Endodermal cell (in vitro differentiated cells): ENCODE data around the gene ASTN2. TPM values are rescaled to one million over a fixed set of nuclear protein-coding genes. Genes with fewer than 3 reads are reported as not detected.

Experiments
- DNase-seq: peaks from one replicate; pipeline ENCODE4 v3.0.0-alpha.2; 2017
- H3K27ac ChIP-seq: 2 replicates; pipeline ENCODE4 v1.5.1; 2013; ENCODE audit warnings: mild to moderate bottlenecking, low read depth, low read length, moderate library complexity
- H3K27me3 ChIP-seq: 2 replicates; pipeline ENCODE4 v1.6.1; 2013; ENCODE audit warnings: mild to moderate bottlenecking, low read length, moderate library complexity; ENCODE audit not compliant: insufficient read depth, control insufficient read depth, poor library complexity, severe bottlenecking
- H3K36me3 ChIP-seq: 2 replicates; pipeline ENCODE4 v1.7.0; 2013; ENCODE audit warnings: mild to moderate bottlenecking, low read length, moderate library complexity; ENCODE audit not compliant: control insufficient read depth, insufficient read depth
- H3K4me1 ChIP-seq: one replicate; pipeline ENCODE4 v1.7.0; 2013; ENCODE audit warnings: low read length; ENCODE audit not compliant: control insufficient read depth, insufficient read depth
- H3K4me3 ChIP-seq: 2 replicates; pipeline ENCODE4 v1.5.1; 2013; ENCODE audit warnings: mild to moderate bottlenecking, low read length, moderate library complexity
- H3K9ac ChIP-seq: 2 replicates; pipeline ENCODE4 v1.6.1; 2013; ENCODE audit warnings: mild to moderate bottlenecking, low read length, moderate library complexity; ENCODE audit not compliant: poor library complexity, severe bottlenecking; ENCODE audit errors: extremely low read depth
- H3K9me3 ChIP-seq: 2 replicates; pipeline ENCODE4 v1.6.1; 2013; ENCODE audit warnings: mild to moderate bottlenecking, low read length, moderate library complexity; ENCODE audit not compliant: control insufficient read depth
- H3K27ac Mint-ChIP-seq: 2 replicates; pipeline ENCODE4 v1.8.0; 2020; ENCODE audit warnings: mixed read lengths
- H3K27me3 Mint-ChIP-seq: 2 replicates; pipeline ENCODE4 v1.8.0; 2021; ENCODE audit warnings: mild to moderate bottlenecking, mixed read lengths; ENCODE audit not compliant: insufficient read depth
- H3K36me3 Mint-ChIP-seq: 2 replicates; pipeline ENCODE4 v1.8.0; 2020; ENCODE audit warnings: low read depth, mixed read lengths
- H3K4me1 Mint-ChIP-seq: 2 replicates; pipeline ENCODE4 v1.8.0; 2020; ENCODE audit warnings: mixed read lengths
- H3K4me3 Mint-ChIP-seq: 2 replicates; pipeline ENCODE4 v1.8.0; 2020; ENCODE audit warnings: mild to moderate bottlenecking, moderate library complexity, mixed read lengths
- H3K9me3 Mint-ChIP-seq: 2 replicates; pipeline ENCODE4 v1.8.0; 2020; ENCODE audit warnings: mild to moderate bottlenecking, mixed read lengths
- CTCF ChIP-seq: fragments of 200-600 bp; sonication (generic); conservative IDR thresholded peaks from 2 replicates; pipeline ENCODE4 v1.5.0; 2021; ENCODE audit warnings: antibody characterized with exemption, mild to moderate bottlenecking
- WGBS, 2 experiments: methylation state at CpG; one replicate each; pipeline versions ENCODE4 v1.1.5 to v1.1.7; 2013; ENCODE audit warnings: missing lambda C conversion rate in 2 of 2, mixed read lengths in 1 of 2; ENCODE audit not compliant: insufficient coverage in 1 of 2, insufficient read length in 1 of 2; 5-methylcytosine and 5-hydroxymethylcytosine counted together
- total RNA-seq, 2 donors: library from RNA; stranded (reverse); fragmentation: NEBNext Ultra II Directional in 1 of 2; extraction: Animal tissue kit (Norgen Biotek cat#: 25700) in 1 of 2; gene quantifications; 2 replicates in 1 of 2; 3 replicates in 1 of 2; pipeline ENCODE4 v1.2.1, GENCODE V29; 2021

The ASTN2 gene
- total RNA-seq, 2 donors from 2014 or later, result 8.9 to 10.4 TPM

DNA sequence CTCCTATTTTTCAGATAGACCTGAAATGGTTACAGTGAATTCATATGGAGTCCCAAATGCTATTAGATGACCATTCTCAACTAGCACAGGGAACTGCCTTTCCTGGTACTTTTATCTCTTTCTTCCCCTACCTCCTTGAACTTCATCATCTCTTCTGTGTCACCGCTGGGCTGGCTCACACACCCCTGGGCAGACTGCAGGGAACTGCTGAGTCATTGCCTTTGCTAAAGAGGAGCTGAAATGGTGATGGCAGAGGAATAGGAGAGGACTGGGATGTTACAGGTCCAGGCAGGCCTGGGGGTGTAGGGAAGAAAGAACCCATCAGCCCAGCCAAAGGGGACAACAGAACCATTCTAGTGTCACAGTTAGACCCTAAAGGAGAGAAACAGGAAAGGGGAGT lies 322.3 kb downstream of the ASTN2 start:
- Histone ChIP-seq H3K9me3 (no peaks in the 10 kb centered on the region), H3K36me3 (no peaks in the 10 kb centered on the region), H3K27me3 (no peaks in the 10 kb centered on the region), H3K9ac (no peak overlapping the region), H3K4me1 (no peaks in the 10 kb centered on the region), H3K27ac (no peak overlapping the region), H3K4me3 (no peak overlapping the region)
- H3K36me3 Mint-ChIP-seq, result no peaks in the 10 kb centered on the region
- TF ChIP-seq CTCF, result no peak
- H3K27ac Mint-ChIP-seq, result peak overlapping the region; percentile 37
- peaks cover 2% of the 10 kb centered on the region for H3K27me3 Mint-ChIP-seq
- peaks cover 35% of the 10 kb centered on the region for H3K4me1 Mint-ChIP-seq
- no peak overlapping the region for H3K4me3 Mint-ChIP-seq
- peak; percentile 67 for DNase-seq
- no peaks in the 10 kb centered on the region for H3K9me3 Mint-ChIP-seq
- 63% methylated on average over 1 of the region's 1 CpG; no CpG with 5 or more reads in 1 of the 2 experiments for WGBS, 2 experiments

DNA sequence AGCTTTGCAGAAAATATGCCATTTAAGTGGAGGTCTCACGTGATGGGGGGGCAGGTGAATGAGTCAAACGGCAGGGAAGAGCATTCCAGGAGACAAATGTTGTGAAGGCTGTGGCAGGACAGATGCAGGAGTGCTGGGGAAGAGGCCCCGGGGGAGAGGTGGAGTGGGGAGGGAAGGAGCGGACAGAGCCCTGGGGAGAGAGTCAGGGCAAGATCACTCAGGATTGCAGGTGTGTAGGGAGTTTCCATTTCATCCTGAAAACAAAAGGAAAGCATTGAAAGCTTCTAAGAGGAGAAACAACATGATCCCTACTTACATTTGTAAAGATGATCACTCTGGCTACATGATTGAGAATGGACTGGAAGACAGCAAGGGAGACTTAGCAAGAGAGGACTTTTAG lies 323.3 kb downstream of the ASTN2 start:
- no peak for DNase-seq
- Histone ChIP-seq H3K4me3 (no peak overlapping the region), H3K27me3 (no peaks in the 10 kb centered on the region), H3K9ac (no peak overlapping the region), H3K27ac (no peak overlapping the region), H3K36me3 (no peaks in the 10 kb centered on the region), H3K4me1 (no peaks in the 10 kb centered on the region), H3K9me3 (no peaks in the 10 kb centered on the region)
- no peaks in the 10 kb centered on the region for H3K9me3 Mint-ChIP-seq
- peaks cover 28% of the 10 kb centered on the region for H3K4me1 Mint-ChIP-seq
- no peak for TF ChIP-seq CTCF
- 45 to 65% methylated on average over 4 of the region's 4 CpGs for WGBS, 2 experiments
- no peak overlapping the region for H3K4me3 Mint-ChIP-seq
- peaks cover 2% of the 10 kb centered on the region for H3K27me3 Mint-ChIP-seq
- H3K27ac Mint-ChIP-seq, result no peak overlapping the region
- H3K36me3 Mint-ChIP-seq, result no peaks in the 10 kb centered on the region

DNA sequence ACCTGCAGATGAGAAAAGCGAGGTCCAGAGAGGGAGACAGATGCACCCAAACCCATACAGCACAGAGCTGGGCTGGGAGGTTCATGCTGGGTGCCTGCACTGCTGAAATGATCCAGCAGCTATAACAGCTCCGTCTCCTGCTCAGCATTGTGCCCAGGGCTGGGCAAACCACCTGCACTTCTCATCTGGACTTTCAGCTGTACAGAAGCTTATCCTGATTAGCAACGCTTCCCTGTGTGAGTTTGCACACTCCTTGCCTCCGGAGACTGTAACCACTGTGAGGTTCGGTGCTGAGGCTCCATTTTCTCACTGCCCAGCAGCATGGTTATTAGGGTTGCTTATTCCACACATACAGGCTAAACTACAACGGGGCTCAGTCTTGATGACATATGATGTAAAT lies 326.1 kb downstream of the ASTN2 start:
- WGBS, 2 experiments, result 88 to 90% methylated on average over 4 to 6 of the region's 6 CpGs
- H3K27ac ChIP-seq, result no peak overlapping the region
- no peaks in the 10 kb centered on the region for H3K9me3 ChIP-seq
- H3K27me3 ChIP-seq, result no peaks in the 10 kb centered on the region
- Mint-ChIP-seq H3K4me1 (peaks cover 20% of the 10 kb centered on the region), H3K27ac (no peak overlapping the region), H3K9me3 (no peaks in the 10 kb centered on the region), H3K36me3 (no peaks in the 10 kb centered on the region), H3K27me3 (peaks cover 2% of the 10 kb centered on the region), H3K4me3 (no peak overlapping the region)
- no peaks in the 10 kb centered on the region for H3K4me1 ChIP-seq
- DNase-seq, result no peak
- H3K9ac ChIP-seq, result no peak overlapping the region
- H3K36me3 ChIP-seq, result no peaks in the 10 kb centered on the region
- no peak overlapping the region for H3K4me3 ChIP-seq
- no peak for TF ChIP-seq CTCF
